ENCODE measurements around the gene CHST11.

- no peak for TF ChIP-seq TEAD4 (IDR thresholded peaks at IDR 0.05; ENCODE audit: low read length)
- no peak for TF ChIP-seq TEAD4 (CRISPR knock-in tag; IDR thresholded peaks at IDR 0.05; ENCODE audit: borderline replicate concordance)
- peak; percentile 48; the same call in 1 of the 2 replicates for TF ChIP-seq SPI1 (IDR thresholded peaks at IDR 0.05; ENCODE audit: borderline replicate concordance, low read depth, low read length)
- TF ChIP-seq CBX5 (IDR thresholded peaks at IDR 0.05; ENCODE audit: borderline replicate concordance, low read depth): no peak
- TF ChIP-seq PML (IDR thresholded peaks at IDR 0.05; ENCODE audit: low read length): no peak
- TF ChIP-seq EWSR1 (IDR thresholded peaks at IDR 0.05; ENCODE audit: borderline replicate concordance, low read depth, partially characterized antibody): no peak
- TF ChIP-seq HNRNPUL1 (IDR thresholded peaks at IDR 0.05; ENCODE audit: low read length): no peak
Measured at GRCh38 chr12:104641862-104642261, 185.1 kb downstream of the CHST11 start.
